HG03469 (cell line): ENCODE data around the gene UBL7.

Experiments used
- ATAC-seq: cut with Tn5 transposase; IDR thresholded peaks from one replicate; pipeline ENCODE4 v1.9.1; 2021; ENCODE audit warnings: mild to moderate bottlenecking, moderate library complexity, moderate number of reproducible peaks; ENCODE audit not compliant: unreplicated experiment

Gene UBL7

GRCh38 chr15:74396146-74396438 lies 64.9 kb downstream of the UBL7 start:
- no peak for ATAC-seq
